Right kidney (tissue), 1 donor: ENCODE data around the gene SIPA1L3.

Source experiments
- DNase-seq: peaks from one replicate; pipeline ENCODE4 v3.0.0-alpha.2; 2016

SIPA1L3 gene

DNA sequence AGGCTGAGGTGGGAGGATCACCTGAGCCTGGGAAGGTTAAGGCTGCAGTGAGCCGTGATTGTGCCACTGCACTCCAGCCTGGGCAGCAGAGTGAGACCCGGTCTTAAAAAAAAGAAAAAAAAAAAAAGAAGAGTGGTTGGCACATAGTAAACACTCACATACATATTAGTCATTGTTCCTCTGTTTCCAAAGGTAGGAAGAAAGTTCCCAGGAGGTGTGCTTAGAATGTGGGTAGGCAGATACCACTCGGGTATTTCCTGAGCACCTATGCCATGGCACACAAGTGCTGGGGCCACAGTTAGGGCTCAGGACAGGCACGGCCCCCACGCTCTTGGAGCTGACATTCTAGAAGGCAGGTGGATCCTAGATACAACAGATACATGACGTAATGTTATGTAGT is 41.4 kb downstream of the SIPA1L3 start:
- no peak for DNase-seq

DNA sequence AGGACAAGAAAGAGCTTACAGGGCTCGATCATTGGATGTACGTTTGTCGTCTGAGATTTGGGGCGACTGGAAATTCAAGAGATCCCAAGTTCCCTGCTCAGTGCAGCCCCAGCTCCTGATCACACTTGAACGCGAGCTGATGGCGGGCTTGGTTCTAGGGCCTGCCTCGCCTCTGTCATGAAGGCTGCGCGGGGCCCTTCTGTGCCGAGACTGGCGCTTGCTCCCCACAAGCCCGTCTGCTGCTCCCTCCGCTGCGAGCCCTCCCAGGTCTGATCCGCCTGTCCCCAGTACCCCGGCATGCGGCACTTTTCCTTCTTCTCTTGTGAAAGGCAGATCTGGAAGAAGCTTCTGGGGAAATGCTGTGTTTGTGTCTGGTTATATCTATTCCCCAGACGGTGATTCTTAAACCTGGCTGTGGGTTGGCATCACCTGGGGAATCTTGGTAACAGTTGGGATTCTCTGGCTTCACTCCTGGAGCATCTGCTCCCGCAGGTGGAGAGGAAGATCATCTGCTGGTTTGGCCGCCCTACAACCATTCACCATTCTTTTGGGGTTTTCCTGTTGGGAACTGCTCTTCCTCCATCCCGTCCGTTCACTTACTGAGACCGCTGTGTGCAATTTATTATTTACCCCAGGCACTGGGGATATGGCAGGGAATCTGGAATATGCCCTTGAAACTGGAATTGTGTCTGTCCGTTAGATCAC is 43.6 kb downstream of the SIPA1L3 start:
- DNase-seq, result no peak

DNA sequence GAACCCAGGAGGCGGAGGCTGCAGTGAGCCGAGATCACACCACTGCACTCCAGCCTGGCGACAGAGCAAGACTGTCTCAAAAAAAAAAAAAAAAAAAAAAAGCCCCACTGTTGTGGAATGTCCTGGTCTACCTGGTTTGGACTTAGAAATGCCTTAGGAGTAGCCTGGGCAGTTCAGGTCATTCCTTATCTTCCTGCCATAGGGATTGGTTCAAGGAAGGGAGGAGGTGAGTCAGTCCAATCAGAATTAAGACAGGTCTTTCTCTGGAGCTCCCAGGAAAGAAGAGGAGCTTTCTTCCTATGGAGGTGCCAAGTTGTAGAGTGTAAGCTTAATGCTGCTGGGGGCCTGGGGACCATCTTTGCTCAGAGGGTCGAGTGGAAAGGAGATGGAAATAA is 44.8 kb downstream of the SIPA1L3 start:
- no peak for DNase-seq

DNA sequence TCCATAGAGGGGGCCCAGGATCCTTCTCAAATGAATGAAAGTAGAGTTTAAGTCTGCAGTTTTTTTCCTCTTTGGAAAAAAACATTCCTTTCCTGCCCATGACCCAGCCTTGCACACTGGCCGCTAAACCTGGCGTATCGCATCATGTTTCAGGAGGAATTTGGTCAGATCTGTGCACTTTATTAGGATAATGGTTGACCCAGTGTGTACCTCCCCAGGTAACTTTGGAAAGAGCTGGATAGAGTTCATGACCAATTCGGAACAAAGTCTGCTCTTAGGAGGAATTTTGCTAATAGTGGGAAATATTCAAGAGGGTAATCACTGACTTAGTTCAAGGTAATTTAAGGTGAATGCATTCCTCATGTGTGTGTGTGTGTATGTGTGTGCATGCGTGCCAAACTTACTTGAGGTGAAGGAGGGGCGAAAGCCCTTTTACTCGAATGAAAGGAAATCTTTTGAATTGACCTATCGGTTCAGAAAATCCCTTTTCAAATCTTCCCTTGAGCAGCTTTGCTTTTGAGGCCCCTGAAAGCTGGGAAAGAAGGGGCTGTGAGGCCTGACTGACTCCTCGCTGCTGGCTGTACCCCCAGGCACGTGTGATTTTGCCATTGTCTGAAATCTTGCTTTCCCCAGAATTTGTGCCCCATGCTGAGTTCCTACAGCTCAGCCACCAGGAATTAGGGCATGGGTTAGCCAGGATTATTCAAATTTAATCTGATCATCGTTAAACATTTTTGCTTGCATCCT is 46.3 kb downstream of the SIPA1L3 start:
- peak; percentile 52 for DNase-seq

DNA sequence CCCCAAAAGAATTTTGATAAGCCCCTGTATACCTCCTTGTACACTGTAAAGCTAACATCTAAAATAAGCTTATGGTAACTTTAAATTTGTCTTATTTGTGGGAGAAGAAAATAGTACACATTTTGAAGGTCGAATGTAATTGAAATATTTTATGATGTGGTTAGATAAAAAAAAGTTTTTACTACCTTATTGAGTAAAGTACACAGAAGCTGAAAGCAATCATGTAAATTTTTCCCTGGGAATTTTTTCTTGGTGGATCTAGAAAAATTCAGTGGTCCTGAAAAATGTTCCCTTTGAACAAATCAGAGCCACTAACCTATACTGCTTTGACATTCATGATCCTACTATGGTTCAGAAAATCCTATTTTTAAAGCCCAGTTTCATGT is 46.9 kb downstream of the SIPA1L3 start:
- no peak for DNase-seq

DNA sequence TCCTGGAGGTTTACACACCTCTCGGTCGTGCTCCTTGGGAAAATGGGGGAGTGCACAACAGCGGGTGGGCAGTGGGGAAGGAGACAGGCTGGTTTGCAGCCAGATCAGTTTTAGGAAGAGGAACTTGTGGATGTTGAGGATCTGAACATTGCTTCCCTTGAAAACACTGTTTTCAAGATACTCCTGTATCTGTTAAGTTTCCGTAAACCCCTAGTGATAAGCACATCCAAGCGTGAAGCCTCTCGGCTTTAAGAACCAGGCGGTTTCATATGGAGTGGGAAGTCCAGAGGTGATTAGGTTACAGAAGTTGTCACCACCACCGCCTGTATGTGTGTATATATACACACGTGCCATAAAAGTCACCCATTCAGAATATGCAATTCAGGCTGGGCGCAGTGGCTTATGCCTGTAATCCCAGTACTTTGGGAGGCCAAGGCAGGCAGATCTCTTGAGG is 47.4 kb downstream of the SIPA1L3 start:
- DNase-seq, result no peak

DNA sequence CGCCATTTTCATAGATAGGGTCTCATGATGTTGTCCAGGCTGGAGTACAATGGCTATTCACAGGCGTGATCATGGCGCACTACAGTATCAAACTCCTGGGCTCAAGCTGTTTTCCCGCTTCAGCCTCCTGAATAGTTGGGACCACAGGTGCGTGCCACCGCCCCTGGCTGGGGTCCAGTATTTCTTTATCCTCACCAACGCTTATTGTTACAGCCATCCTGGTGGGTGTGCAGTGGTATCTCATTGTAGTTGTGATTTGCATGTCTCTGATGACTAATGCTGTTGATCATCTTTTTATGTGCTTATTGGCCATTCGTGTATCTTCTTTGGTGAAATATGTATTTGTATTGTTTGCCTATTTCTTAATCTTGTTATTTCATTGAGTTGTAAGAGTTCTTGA is 49.0 kb downstream of the SIPA1L3 start:
- DNase-seq, result no peak

DNA sequence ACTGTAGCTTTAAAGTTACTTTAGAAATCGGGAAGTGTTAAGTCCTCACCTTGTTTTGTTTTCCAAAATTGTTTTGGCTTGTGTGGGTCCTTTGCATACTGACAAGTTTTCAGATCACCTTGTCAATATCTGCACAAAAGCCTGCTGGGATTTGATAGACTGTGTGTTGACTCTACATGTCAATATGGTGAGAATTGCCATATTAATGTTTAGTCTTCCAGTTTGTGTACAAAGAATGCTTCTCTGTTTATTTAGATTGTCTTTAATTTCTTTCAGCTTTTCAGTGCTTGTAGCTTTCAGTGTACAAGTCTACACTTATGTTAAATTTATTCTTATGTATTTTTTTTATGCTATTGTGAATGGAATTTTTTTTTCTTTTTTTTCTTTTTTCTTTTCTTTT is 50.2 kb downstream of the SIPA1L3 start:
- DNase-seq, result no peak

DNA sequence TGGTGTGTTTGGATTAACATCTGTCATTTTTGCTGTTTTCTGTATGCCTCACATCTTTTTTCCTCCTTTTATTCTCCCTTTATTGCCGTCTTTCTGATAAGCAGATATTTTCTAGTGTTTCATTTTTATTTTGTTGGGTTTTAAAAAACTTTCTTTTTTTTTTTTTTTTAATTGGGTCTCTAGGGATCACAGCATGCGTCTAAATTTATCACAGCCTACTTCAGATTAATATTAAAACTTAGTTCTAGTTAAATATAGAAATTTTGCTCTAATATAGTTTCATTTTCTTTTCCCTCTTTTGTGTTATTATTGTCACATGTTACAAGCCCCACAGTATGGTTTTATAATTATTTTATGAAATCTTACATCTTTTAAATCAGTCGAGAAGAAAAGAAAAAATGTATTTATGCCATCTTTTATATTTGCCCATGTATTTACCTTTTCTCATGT is 52.7 kb downstream of the SIPA1L3 start:
- DNase-seq, result no peak

DNA sequence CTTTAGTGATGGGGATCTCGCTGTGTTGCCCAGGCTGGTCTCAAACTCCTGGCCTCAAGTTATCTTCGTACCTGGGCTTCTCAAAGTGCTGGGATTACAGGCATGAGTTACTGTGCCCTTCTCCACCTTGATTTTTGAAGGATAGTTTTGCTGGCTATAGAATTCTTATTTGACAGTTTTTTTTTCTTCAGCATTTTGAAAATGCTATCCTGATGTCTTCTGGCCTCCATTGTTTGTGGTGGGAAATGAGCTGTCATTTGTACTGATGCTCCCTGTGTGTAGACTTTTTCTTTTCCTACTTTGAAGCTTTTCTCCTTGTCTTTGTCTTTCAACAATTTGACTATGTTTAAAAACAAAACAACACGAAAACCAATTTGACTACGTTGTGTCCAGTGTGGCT is 54.2 kb downstream of the SIPA1L3 start:
- no peak for DNase-seq

DNA sequence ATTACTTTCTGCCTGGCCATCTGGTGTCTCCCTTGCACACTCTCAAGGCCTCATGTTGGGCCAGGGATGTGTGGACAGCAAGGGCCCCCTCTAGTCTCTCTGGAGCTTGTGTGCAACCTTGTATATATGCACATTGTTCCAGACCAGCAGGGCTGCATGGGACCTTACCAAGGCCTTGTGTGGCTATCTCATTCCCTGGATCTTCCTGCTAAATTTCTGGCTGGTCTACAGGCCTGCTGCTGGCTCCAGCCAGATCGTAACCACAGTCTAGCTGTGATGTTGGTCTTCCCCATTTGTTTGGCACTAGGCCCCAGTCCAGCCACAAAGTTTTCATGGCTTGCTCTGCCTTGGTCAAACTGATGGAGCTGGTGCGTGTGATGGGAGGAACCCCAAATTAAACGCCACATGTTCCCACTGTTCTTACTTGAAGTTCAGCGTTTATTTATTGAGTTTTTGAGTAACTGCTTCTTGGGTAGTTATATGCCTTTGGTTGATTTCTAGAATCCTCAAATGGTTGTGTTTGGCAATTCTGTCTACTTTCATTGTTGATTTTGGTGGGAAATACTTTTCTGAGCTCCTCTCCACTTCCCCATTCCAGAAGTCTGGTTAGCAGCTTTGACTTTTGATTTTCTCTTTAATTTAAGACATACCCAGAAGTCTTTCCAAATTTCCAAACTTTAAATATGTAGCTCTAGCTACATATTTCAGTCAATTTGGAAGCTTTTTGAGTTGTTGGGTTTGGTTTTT is 56.4 kb downstream of the SIPA1L3 start:
- DNase-seq, result no peak

DNA sequence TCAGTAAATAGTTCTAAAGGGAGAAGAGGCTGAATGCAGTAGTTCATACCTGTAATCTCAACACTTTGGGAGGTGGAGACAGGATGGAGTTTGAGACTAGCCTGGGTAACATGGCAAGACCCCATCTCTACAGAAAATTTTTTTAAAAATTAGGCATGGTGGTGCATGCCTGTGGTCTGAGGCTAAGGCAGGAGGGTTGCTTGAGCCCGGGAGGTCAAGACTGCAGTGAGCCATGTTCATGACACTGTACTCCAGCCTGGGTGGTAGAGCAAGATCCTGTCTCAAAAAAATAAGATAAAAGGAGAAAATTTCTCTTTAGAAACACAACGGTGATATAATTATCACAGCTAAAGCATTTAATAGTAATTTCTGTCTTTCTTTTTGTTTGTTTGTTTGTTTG is 57.1 kb downstream of the SIPA1L3 start:
- DNase-seq, result no peak

DNA sequence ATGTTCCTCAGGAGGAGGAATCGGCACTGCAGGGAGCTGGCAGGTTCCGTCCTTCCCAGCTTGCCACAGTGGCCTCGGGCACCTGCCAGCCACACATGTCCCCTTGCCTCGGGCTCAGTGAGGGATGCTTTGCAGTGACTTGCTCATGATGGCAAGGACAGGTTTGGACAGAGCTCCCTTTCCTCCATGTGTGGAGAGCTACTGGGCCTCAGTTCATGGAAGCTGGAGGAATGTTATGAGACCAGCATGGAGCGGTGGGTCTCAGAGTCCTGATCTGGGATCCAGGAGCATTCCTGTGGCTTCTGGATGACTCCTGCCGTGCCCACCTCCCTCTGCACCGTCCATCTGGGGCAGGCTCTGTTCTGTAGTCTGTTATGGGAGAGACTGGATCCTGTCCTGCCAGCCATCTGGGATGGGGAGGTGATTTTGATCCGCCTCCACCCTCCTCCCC is 59.2 kb downstream of the SIPA1L3 start:
- no peak for DNase-seq

DNA sequence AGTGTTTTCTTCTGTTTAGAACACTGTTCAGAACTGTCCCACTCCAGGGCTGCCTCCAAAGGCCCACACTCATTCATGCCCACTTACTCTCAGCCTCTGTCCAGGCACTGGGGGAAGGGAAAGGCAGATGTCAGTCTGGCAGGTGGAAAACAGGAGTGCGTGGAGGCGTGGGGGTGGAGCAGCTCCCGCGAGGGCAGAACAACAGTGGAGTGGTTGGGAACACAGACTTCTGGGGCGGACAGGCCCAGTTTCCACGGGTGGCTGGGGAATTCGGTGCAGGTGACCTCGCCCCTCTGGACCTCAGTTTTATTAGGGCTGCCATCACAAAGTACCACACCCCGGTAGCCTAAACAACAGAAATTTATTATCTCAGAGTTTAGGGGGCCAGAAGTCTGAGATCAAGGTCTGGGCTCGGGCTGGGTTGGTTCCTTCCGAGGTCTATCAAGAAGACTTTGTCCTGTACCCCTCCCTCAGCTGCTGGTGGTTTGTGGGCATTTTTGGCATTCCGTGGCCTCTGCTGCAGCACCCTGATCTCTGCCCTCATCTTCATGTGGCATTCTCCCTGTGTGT is 59.7 kb downstream of the SIPA1L3 start:
- no peak for DNase-seq

DNA sequence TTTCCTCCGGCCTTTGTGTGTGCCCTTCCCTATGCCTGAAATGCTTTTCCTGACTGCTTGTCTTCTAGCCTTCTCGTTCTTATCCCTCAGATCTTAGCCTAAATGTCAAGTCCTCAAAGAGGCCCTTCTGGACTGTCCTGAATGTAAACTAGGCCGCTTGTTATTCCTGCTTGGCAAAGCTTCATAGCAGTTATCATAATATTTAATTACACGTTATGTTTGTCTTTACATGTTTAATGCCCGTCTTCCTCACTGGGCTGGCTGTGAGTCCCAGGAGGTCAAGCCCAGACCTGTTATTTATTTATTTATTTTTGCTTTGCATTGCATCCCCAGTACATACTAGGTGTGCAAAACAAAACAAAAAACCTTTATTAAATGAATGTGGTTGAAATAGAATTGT is 62.7 kb downstream of the SIPA1L3 start:
- DNase-seq, result no peak

DNA sequence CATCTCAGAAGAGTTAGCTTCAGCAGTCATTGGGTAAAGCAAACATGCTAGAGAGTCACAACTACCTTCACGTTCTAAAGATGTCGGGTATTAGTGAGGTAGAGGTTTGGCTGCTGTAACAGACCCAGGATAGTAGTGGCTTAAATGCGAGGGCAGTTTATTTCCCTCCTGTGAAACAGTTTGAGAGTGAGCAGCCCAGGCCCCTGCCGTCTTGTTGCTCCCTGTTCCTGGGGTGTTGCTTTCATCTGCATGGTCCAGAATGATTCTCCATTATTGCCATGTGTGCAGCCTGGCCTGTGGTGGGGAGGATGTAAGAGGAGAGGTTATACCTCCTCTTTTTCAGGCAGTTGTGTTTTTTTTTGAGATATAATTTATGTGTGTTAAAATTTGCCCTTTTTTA is 63.7 kb downstream of the SIPA1L3 start:
- no peak for DNase-seq

DNA sequence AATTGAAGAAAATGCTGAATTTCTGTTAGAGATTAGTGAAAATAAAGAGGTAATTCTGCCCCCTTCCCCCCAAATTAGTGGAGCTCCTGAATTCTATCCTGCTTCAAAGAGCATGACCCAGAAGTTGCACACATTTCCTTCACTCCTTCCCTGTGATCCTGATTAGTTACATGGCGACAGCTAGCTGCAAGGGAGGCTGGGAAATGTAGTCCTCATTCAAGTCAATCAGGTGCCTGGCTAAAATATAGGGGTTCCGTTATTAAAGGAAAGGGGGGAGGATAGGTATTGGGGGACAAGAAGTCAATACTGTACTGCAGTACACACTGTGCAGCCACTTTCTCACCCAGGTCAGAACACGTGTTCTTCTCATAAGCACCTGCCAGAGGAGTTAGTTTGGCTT is 65.8 kb downstream of the SIPA1L3 start:
- DNase-seq, result no peak

DNA sequence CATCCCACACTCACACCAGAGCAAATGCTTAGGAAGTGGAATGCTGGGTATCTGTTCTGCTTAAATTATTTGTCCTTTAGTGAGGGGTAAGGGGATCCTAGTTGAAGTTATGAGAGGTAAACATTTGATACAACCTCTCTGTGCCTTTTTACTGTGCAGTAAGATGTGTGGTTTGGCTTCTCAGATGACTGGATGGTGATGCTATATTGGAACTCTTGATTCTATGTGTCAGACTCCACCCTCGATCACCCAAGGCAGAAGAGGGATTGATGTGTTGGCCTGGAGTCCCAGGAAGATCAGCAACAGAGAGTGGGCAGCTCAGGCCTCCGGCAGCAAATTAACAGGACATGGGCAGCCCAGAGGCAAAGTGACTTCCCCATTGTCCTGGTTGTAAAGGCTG is 66.7 kb downstream of the SIPA1L3 start:
- no peak for DNase-seq

DNA sequence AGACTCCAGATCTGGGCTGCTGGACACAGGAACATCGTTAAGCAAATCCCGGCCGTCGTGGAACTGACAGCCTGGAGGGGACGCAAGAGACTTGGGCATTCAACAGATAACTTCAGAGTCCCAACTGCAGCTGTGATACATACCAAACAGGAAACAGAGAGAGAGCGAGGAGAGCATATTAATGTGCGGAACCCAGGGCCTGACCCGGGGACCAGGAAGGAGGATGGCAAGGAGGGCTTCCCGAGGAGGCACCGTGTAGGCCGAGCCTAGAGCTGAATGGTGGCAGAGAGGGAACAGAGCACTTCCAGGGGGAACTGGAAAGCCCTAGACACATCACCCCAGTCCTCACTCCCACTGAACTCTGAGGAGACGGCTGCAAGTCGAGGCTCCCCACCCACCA is 68.1 kb downstream of the SIPA1L3 start:
- no peak for DNase-seq

DNA sequence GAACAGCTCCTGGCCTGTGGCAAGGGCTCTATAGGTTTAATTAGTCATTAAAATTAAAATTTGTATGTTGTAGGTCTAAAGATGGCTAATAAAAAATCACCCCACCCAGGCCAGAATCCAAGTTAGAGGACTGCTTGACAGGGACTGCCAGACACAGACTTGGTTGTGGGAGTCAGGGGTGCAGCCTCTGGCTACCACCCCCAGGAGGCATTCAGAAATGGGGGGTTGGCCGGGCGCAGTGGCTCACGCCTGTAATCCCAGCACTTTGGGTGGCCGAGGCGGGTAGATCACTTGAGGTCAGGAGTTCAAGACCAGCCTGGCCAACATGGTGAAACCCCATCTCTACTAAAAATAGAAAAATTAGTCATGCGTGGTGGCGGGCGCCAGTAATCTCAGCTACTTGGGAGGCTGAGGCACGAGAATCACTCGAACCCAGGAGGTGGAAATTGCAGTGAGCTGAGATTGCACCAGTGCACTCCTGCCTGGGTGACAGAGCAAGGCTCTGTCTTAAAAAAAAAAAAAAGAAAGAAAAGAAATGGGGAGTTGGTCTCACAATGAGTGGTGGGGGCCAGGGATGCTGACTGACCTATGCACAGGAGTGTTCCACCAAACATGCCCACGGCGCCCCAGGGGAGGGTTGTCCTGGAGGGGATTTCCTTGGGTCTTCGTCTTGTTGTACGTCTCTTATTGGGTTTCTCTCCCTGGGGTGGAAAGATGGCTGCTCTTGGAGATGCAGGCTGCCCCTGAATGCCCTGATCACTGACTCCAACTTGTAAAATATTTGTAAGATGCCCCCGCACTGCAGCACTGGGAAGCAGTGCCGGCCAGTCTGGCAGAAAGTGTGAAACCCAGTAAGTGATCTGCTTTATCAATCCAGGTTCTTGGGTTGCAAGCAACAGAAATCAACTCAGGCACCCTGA is 68.8 kb downstream of the SIPA1L3 start:
- no peak for DNase-seq

DNA sequence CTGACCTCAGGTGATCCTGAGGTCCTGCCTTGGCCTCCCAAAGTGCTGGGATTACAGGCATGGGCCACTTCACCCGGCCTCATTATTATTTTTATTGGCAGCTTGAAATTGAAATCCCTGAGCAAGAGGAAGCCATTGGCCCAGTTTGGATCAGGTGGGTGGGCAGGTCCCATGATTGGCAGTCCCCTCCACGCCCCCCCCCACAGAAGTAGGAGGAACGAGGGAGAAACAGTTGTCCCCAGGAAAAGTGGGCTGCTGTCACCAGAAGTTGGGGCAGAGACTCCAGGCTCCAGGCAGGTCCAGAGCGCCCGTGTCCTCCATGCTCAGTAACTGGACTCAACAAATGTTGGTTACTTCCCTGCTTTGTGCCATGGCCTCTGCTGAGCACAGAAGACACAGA is 70.4 kb downstream of the SIPA1L3 start:
- DNase-seq, result no peak

DNA sequence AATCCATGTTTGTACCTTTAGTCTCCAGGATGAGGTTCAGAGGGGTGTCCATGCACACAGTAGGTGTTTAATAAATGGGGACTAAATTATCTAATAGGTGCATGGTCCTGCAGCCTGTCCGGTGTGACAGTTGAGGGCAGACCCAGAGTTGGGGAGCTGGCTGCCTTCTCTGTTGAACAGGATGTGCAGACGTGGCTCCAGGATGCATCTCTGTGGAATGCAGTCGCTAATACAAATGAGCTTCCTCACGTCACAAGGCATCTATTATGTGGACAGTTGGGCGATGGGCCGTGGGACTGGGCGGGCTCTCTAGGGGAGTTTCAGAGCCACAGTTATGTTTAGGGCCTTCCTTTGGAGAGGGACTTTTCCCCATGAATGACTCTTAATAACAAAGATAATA is 71.0 kb downstream of the SIPA1L3 start:
- no peak for DNase-seq
